Memory B cell (primary cell): Measurements from ENCODE around the gene WNT10A.

ENCODE experiments used
- ATAC-seq: fragments of 150-1000 bp; cut with Tn5 transposase; 2 replicates; pipeline ENCODE4 v1.10.0; 2021; ENCODE audit warnings: low read depth, mild to moderate bottlenecking, moderate library complexity
- DNase-seq, 2 donors: peaks; one replicate each; pipeline ENCODE4 v3.0.0; 2022; ENCODE audit warnings: low spot score in 2 of 2
- H3K27ac Mint-ChIP-seq: one replicate; pipeline ENCODE4 v1.8.0; 2022; ENCODE audit warnings: mild to moderate bottlenecking, moderate library complexity, mixed read lengths
- H3K27me3 Mint-ChIP-seq: one replicate; pipeline ENCODE4 v1.8.0; 2022; ENCODE audit warnings: mixed read lengths
- H3K36me3 Mint-ChIP-seq: one replicate; pipeline ENCODE4 v1.8.0; 2022; ENCODE audit warnings: mild to moderate bottlenecking, mixed read lengths
- H3K4me1 Mint-ChIP-seq: one replicate; pipeline ENCODE4 v1.8.0; 2022; ENCODE audit warnings: mixed read lengths
- H3K4me3 Mint-ChIP-seq: one replicate; pipeline ENCODE4 v1.8.0; 2022; ENCODE audit warnings: mild to moderate bottlenecking, moderate library complexity, mixed read lengths
- H3K9me3 Mint-ChIP-seq: one replicate; pipeline ENCODE4 v1.8.0; 2022; ENCODE audit warnings: mixed read lengths

WNT10A gene

DNA sequence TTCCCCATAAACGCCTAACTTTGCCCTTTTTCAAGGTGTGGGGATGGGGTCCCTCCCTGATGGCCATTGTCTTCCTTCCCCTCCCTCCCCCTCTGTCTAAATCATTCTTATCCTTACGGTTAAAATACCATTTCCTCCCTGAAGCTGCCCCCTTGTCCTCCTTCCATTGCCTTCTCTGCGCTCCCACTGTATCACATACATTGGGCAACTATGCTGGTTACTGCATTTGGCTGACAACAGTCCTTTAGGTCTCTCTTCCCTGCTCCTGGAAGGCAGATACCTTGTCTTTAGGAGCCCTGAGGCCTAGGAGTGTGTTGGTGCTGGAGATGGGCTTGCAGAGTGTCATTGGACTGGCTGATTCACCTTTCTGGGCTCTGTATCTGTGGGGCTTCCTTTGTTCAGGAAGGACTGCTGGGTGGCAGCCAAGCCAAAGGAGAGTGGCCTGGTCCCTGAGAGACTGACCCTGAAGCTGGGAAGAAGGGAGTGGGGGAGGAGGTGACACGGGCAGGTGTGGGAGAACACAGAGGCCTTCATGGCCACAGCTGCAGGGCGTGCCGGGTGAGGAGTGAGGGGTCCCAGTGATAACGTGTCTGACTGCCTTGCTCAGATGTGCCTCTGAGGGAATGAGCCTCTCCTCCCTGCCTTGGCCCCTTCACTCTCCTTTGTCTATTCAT lies 18.9 kb upstream of the WNT10A start:
- no peaks in the 10 kb centered on the region for H3K9me3 Mint-ChIP-seq
- H3K4me1 Mint-ChIP-seq: peaks cover 12% of the 10 kb centered on the region
- H3K27ac Mint-ChIP-seq: no peak overlapping the region
- no peak overlapping the region for H3K4me3 Mint-ChIP-seq
- peaks cover 40% of the 10 kb centered on the region for H3K27me3 Mint-ChIP-seq
- DNase-seq: no peak
- H3K36me3 Mint-ChIP-seq: no peaks in the 10 kb centered on the region
- no peak for ATAC-seq

DNA sequence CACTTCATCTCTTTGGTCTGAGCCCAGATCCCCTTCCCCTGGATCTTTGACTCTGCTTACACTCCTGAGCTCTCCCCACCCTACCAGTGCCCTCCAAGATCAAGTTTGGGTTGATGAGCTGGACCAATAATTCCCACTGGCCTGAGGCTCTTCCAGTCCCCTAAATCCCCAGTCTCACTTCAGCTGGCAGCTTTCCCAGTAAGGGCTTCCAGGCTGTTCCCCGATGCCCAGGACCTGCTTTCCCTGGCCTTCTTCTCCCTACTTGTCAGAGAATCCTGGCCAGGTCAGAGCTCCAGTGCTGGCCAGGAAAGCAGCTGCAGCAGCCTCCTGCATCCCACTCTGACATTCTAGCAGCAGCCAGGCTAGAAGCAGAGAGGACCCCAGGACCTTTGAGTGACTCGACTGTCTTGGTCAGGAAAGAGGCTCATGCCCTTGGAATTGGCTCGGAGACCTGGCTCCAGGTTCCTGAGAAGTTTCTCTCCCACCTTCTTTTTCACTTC lies 17.6 kb upstream of the WNT10A start:
- no peak for DNase-seq
- ATAC-seq: no peak
- peaks cover 12% of the 10 kb centered on the region for H3K4me1 Mint-ChIP-seq
- H3K9me3 Mint-ChIP-seq: no peaks in the 10 kb centered on the region
- no peak overlapping the region for H3K27ac Mint-ChIP-seq
- peaks cover 32% of the 10 kb centered on the region for H3K27me3 Mint-ChIP-seq
- no peaks in the 10 kb centered on the region for H3K36me3 Mint-ChIP-seq
- H3K4me3 Mint-ChIP-seq: no peak overlapping the region

DNA sequence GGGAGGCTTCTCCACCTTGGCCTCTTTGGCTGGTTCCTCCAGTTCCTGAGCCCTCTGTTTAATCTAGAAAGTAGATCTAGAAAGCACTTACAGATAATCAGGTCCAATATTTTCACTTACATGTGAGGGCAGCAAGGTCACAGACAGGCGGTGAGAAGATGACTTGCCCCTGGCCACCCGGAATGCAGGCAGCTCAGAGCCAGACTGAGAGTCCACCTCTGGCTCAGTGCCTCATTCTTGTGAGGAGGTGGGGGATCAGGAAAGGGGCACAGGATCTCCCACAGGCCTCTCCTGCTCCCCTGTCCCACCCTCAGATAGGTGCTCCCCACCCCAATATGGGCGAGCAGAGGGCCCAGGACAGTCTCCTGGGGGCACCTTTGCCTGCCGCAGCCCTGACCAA lies 15.3 kb upstream of the WNT10A start:
- no peaks in the 10 kb centered on the region for H3K9me3 Mint-ChIP-seq
- DNase-seq: no peak
- peaks cover 25% of the 10 kb centered on the region for H3K27me3 Mint-ChIP-seq
- ATAC-seq: no peak
- no peak overlapping the region for H3K27ac Mint-ChIP-seq
- H3K36me3 Mint-ChIP-seq: no peaks in the 10 kb centered on the region
- peaks cover 9% of the 10 kb centered on the region for H3K4me1 Mint-ChIP-seq
- H3K4me3 Mint-ChIP-seq: no peak overlapping the region

DNA sequence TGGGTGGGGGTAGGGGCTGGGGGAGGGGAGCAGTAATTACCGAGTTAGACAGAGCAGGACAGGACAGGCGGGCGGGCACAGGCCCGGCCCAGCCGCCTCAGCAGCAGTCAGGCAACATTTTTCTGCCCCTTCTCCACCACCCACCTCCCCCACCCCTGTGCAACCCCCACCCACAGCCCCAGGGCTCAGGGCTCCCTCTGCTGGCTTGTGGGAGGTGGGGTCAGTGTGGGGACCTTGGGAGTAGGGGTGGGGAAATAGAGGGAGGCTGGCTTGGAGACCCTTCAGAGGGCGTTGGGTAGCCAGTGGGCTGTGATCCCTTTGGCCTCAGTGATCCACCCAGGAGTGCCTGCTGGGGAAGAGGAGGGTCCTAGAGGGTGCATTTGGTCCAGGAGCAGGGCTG lies 14.7 kb upstream of the WNT10A start:
- peaks cover 8% of the 10 kb centered on the region for H3K4me1 Mint-ChIP-seq
- no peaks in the 10 kb centered on the region for H3K36me3 Mint-ChIP-seq
- DNase-seq (no peak), ATAC-seq (no peak)
- H3K9me3 Mint-ChIP-seq: no peaks in the 10 kb centered on the region
- H3K27me3 Mint-ChIP-seq: peaks cover 25% of the 10 kb centered on the region
- H3K4me3 Mint-ChIP-seq: no peak overlapping the region
- no peak overlapping the region for H3K27ac Mint-ChIP-seq

- no peak for ATAC-seq
- H3K27ac Mint-ChIP-seq: no peak overlapping the region
- DNase-seq: no peak
- H3K4me3 Mint-ChIP-seq: no peak overlapping the region
- H3K36me3 Mint-ChIP-seq: peaks cover 1% of the 10 kb centered on the region
- H3K27me3 Mint-ChIP-seq: peaks cover 26% of the 10 kb centered on the region
- H3K4me1 Mint-ChIP-seq: peaks cover 19% of the 10 kb centered on the region
- H3K9me3 Mint-ChIP-seq: no peaks in the 10 kb centered on the region
Measured at GRCh38 chr2:218867900-218868299, 12.8 kb upstream of the WNT10A start.

- no peak overlapping the region for H3K27ac Mint-ChIP-seq
- H3K36me3 Mint-ChIP-seq: peaks cover 1% of the 10 kb centered on the region
- H3K4me3 Mint-ChIP-seq: no peak overlapping the region
- peaks cover 22% of the 10 kb centered on the region for H3K27me3 Mint-ChIP-seq
- ATAC-seq: no peak
- peaks cover 23% of the 10 kb centered on the region for H3K4me1 Mint-ChIP-seq
- DNase-seq: no peak
- H3K9me3 Mint-ChIP-seq: no peaks in the 10 kb centered on the region
Measured at GRCh38 chr2:218869064-218869463, 11.6 kb upstream of the WNT10A start.

- no peak for DNase-seq
- peaks cover 1% of the 10 kb centered on the region for H3K36me3 Mint-ChIP-seq
Measured at GRCh38 chr2:218870984-218871344, 9.7 kb upstream of the WNT10A start.

GRCh38 chr2:218871345-218872302 lies 9.0 kb upstream of the WNT10A start:
- peaks cover 1% of the 10 kb centered on the region for H3K36me3 Mint-ChIP-seq
- H3K9me3 Mint-ChIP-seq: no peaks in the 10 kb centered on the region
- no peak for DNase-seq
- H3K27ac Mint-ChIP-seq: no peak overlapping the region
- peaks cover 17% of the 10 kb centered on the region for H3K27me3 Mint-ChIP-seq
- peak; percentile 52 for ATAC-seq
- peak overlapping the region; percentile 87 for H3K4me3 Mint-ChIP-seq
- peaks cover 24% of the 10 kb centered on the region for H3K4me1 Mint-ChIP-seq

More at GRCh38 chr2:218870984-218871344, 9.7 kb upstream of the WNT10A start:
- Mint-ChIP-seq H3K27ac (no peak overlapping the region), H3K27me3 (peaks cover 17% of the 10 kb centered on the region), H3K9me3 (no peaks in the 10 kb centered on the region), H3K4me1 (peaks cover 23% of the 10 kb centered on the region), H3K4me3 (peak overlapping the region; percentile 84)
- ATAC-seq: peak; percentile 13

DNA sequence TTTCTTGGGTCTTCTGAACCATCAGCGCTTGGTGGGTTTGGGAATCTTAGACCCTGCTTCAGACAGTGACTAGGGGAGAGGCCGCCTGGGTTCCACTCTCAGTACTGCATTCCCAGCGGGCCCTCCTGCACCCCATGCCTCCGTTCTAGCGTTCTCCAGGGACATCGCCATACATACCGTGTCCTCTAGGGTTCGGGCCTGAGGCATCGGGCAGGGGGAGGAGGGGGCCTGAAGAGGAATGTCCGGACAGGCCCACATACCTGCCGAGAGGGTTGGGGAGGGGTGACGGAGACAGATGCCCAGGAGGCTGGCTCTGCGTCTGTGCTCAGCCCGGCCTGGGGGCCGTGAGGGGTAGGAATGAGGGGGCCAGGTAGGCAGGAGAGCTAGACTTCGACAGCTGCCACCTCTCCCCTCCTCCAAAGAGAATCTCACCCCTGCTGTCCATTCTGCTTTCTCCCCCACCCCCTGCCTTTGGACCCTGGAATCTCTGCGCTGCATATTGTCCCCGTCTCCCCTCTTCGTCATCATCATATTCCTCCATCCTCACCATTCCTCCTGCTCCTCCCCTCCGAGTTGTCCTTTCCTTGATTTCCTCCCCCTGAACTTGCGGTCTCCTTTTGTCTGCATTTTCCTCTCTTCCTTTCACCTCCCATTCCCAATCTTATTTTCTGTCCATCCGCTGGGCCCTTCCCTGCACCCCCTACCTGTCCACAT lies 7.8 kb upstream of the WNT10A start:
- Mint-ChIP-seq H3K4me1 (peaks cover 33% of the 10 kb centered on the region), H3K27ac (peak overlapping the region; percentile 7), H3K9me3 (no peaks in the 10 kb centered on the region), H3K27me3 (peaks cover 15% of the 10 kb centered on the region), H3K4me3 (peak overlapping the region; percentile 66), H3K36me3 (peaks cover 1% of the 10 kb centered on the region)
- no peak for DNase-seq
- no peak for ATAC-seq

DNA sequence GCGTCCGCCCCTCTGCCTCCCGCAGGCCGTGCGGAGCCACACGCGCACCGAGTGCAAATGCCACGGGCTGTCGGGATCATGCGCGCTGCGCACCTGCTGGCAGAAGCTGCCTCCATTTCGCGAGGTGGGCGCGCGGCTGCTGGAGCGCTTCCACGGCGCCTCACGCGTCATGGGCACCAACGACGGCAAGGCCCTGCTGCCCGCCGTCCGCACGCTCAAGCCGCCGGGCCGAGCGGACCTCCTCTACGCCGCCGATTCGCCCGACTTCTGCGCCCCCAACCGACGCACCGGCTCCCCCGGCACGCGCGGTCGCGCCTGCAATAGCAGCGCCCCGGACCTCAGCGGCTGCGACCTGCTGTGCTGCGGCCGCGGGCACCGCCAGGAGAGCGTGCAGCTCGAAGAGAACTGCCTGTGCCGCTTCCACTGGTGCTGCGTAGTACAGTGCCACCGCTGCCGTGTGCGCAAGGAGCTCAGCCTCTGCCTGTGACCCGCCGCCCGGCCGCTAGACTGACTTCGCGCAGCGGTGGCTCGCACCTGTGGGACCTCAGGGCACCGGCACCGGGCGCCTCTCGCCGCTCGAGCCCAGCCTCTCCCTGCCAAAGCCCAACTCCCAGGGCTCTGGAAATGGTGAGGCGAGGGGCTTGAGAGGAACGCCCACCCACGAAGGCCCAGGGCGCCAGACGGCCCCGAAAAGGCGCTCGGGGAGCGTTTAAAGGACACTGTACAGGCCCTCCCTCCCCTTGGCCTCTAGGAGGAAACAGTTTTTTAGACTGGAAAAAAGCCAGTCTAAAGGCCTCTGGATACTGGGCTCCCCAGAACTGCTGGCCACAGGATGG lies 7.1 kb upstream of the WNT10A start:
- H3K4me3 Mint-ChIP-seq: peak overlapping the region; percentile 66
- DNase-seq (peak in 1 of 2 donors; percentile 45), ATAC-seq (peak; percentile 57)
- H3K9me3 Mint-ChIP-seq: no peaks in the 10 kb centered on the region
- H3K27ac Mint-ChIP-seq: peak overlapping the region; percentile 7
- peaks cover 15% of the 10 kb centered on the region for H3K27me3 Mint-ChIP-seq
- peaks cover 1% of the 10 kb centered on the region for H3K36me3 Mint-ChIP-seq
- peaks cover 33% of the 10 kb centered on the region for H3K4me1 Mint-ChIP-seq

DNA sequence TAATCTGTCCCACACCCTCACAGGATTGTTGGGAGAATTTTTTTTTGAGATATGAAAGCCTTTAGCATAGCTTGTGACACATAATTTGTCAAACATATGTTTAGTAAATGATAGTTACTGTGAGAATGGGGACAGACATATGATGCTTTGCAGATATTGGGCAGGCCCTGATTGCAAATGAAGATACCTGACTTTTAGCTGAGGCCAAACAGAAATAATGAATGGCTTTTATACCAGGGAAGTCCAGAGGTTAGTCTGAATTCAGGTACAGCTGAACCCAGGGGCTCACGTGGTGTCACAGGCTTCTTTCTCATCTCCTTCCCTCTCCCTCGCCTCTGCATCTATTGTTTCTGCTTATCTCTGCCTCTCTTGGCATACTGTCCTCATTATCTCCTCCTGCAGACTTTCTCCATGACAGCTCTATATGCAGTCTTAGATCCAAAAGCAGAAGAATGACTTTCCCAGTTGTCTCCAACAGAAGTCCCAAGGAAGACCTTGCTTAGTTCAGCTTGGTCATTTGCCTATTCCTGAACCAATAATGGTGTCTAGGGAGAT lies 4.9 kb upstream of the WNT10A start:
- Mint-ChIP-seq H3K4me1 (peaks cover 36% of the 10 kb centered on the region), H3K27ac (no peak overlapping the region), H3K9me3 (no peaks in the 10 kb centered on the region), H3K27me3 (peaks cover 15% of the 10 kb centered on the region), H3K4me3 (no peak overlapping the region), H3K36me3 (peaks cover 1% of the 10 kb centered on the region)
- ATAC-seq (no peak), DNase-seq (no peak)

DNA sequence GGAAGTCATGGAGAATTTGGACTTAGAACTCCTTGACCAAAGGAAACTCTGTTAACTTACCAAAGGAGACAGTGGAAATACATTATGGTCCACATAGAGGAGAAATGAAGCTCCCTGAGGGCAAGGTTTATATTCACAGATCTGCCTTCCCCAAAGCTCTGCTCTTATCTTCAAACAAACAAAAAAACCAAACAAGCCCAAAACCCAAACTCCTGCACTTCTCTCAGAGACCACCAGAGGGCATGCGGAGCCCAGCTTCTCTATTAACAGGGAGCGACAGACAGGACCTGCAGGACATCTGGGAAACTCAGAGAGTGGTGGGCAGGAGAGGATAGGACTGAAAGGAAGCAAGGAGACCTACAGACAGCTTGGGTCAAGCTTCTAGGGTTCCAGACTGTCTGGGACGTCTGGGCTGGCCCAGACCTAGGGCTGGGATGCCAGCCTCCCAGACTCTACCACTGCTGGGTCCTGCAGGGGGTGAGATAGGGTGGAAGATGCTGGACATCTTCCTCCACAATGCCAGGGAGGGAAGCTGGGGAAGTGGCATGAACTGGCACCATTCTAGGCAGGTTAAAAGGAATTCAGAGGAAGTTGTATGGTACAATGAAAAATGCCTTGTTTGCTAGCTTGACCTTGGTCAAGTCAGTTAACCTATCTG lies 4.0 kb upstream of the WNT10A start:
- Mint-ChIP-seq H3K9me3 (no peaks in the 10 kb centered on the region), H3K4me3 (no peak overlapping the region), H3K36me3 (no peaks in the 10 kb centered on the region), H3K27ac (peak overlapping the region; percentile 50), H3K4me1 (peaks cover 41% of the 10 kb centered on the region), H3K27me3 (peaks cover 13% of the 10 kb centered on the region)
- DNase-seq: peak; percentile 85
- ATAC-seq: no peak

DNA sequence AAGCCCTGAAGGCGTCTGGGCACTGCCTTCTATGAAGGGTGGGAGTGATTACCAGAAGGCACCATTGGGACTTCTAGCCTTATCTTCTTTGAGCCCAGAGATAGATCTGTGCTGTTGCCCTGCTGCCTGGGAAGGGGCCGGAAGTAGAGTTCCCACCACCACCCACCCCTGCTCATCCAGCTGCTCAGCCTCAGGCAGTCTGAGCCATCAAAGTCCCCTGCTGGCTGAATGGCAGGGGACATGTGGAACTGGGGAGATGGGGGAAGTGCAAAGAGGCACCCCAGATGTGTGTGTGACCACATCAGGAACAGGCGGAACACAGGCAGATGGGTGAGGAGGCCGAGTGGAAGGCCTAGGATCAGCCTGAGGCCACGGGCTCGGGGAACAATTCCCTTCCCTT lies 3.3 kb upstream of the WNT10A start:
- no peak overlapping the region for H3K4me3 Mint-ChIP-seq
- H3K9me3 Mint-ChIP-seq: no peaks in the 10 kb centered on the region
- peaks cover 39% of the 10 kb centered on the region for H3K4me1 Mint-ChIP-seq
- H3K27ac Mint-ChIP-seq: no peak overlapping the region
- ATAC-seq: no peak
- no peak for DNase-seq
- H3K27me3 Mint-ChIP-seq: peaks cover 8% of the 10 kb centered on the region
- H3K36me3 Mint-ChIP-seq: no peaks in the 10 kb centered on the region
